Endothelial cell of umbilical vein (primary cell): ENCODE measurements around the gene HP1BP3. TPM values are rescaled to one million over a fixed set of nuclear protein-coding genes. Genes with fewer than 3 reads are reported as not detected.

Experiments
- BruUV-seq: library from RNA; stranded (reverse); fragments of 400-500 nt; replicated peaks from 2 replicates; lab custom pipeline; 2021; lab: Mats Ljungman, UMichigan
- CTCF ChIA-PET: fragments of 300-600, 350-600 bp; sonication (Branson Sonifier 250); formaldehyde crosslinking; loops from one replicate; lab custom pipeline; 2021; ENCODE audit warnings: antibody characterized with exemption, inconsistent platforms; lab: Charles Lee
- POLR2A ChIA-PET: fragments of 300-600, 350-600 bp; sonication (Branson Sonifier 250); formaldehyde crosslinking; loops from one replicate; lab custom pipeline; 2021; ENCODE audit warnings: antibody characterized with exemption, inconsistent platforms; lab: Charles Lee
- DNase-seq: peaks from one replicate; pipeline ENCODE4 v3.0.0-alpha.2; 2011; ENCODE audit warnings: low read depth, low spot score
- FAIRE-seq: peaks from 2 replicates; lab custom pipeline; 2011; peaks lifted over from hg19 to GRCh38; lab: Jason Lieb, UNC
- H2AFZ ChIP-seq: 2 replicates; pipeline ENCODE4 v1.6.0; 2012; ENCODE audit warnings: low read depth, low read length, control low read depth, inconsistent platforms
- H3K27ac ChIP-seq: 2 replicates; pipeline ENCODE4 v1.5.1; 2011; ENCODE audit warnings: low read depth, mild to moderate bottlenecking, control low read depth, low read length, moderate library complexity; ENCODE audit not compliant: insufficient read depth
- H3K27me3 ChIP-seq, 2 experiments: 2 replicates each; pipeline versions ENCODE4 v1.6.0 to v1.6.1; 2011; ENCODE audit warnings: low read length in 2 of 2, mixed read lengths in 1 of 2; ENCODE audit not compliant: control insufficient read depth in 2 of 2, insufficient read depth in 2 of 2
- H3K36me3 ChIP-seq, 2 experiments: 2 replicates in 1 of 2; 3 replicates in 1 of 2; pipeline ENCODE4 v1.5.1; 2011; ENCODE audit warnings: low read length in 2 of 2, mild to moderate bottlenecking in 1 of 2, moderate library complexity in 1 of 2; ENCODE audit not compliant: control insufficient read depth in 2 of 2, insufficient read depth in 2 of 2; ENCODE audit errors: extremely low read depth in 1 of 2
- H3K4me1 ChIP-seq: 3 replicates; pipeline ENCODE4 v1.5.1; 2011; ENCODE audit warnings: mild to moderate bottlenecking, low read length; ENCODE audit not compliant: control insufficient read depth, insufficient read depth; ENCODE audit errors: extremely low read depth
- H3K4me2 ChIP-seq: 2 replicates; pipeline ENCODE4 v1.6.1; 2011; ENCODE audit warnings: low read length, control low read depth, mixed read lengths; ENCODE audit not compliant: insufficient read depth
- H3K4me3 ChIP-seq, 3 experiments: fragments of 200-600 bp in 1 of 3; sonication (generic), shearing (Covaris generic) in 1 of 3; replicated peaks in 1 of 3; 2 replicates each; pipeline ENCODE4 v1.5.1; 2011 to 2016; ENCODE audit warnings: control low read depth in 3 of 3, low read length in 3 of 3, mild to moderate bottlenecking in 2 of 3, inconsistent platforms in 1 of 3, low read depth in 1 of 3, moderate library complexity in 1 of 3; ENCODE audit not compliant: insufficient read depth in 1 of 3
- H3K79me2 ChIP-seq: 2 replicates; pipeline ENCODE4 v1.6.0; 2012; ENCODE audit warnings: low read length, inconsistent platforms; ENCODE audit not compliant: control insufficient read depth, insufficient read depth
- H3K9ac ChIP-seq: replicated peaks from 2 replicates; pipeline ENCODE3; 2011; ENCODE audit warnings: low read length, control low read depth; ENCODE audit not compliant: insufficient read depth; ENCODE audit errors: extremely low read depth
- H3K9me1 ChIP-seq: replicated peaks from 3 replicates; pipeline ENCODE4 v1.6.0; 2011; ENCODE audit warnings: mild to moderate bottlenecking, low read length; ENCODE audit not compliant: control insufficient read depth, insufficient read depth; ENCODE audit errors: extremely low read depth
- H3K9me3 ChIP-seq: replicated peaks from 2 replicates; pipeline ENCODE4 v1.5.1; 2012; ENCODE audit warnings: low read length, inconsistent platforms; ENCODE audit not compliant: control insufficient read depth, insufficient read depth
- H4K20me1 ChIP-seq: replicated peaks from 2 replicates; pipeline ENCODE3; 2011; ENCODE audit warnings: mild to moderate bottlenecking, low read length; ENCODE audit not compliant: control insufficient read depth, insufficient read depth; ENCODE audit errors: extremely low read depth
- EZH2 ChIP-seq: IDR thresholded peaks from 2 replicates; pipeline ENCODE4 v1.6.1; 2012; ENCODE audit warnings: borderline replicate concordance, low read depth, mild to moderate bottlenecking, moderate library complexity, low read length, inconsistent platforms; ENCODE audit not compliant: severe bottlenecking
- FOS ChIP-seq: IDR thresholded peaks from 2 replicates; pipeline ENCODE4 v1.6.1; 2011; ENCODE audit warnings: mild to moderate bottlenecking, low read length, moderate library complexity, borderline replicate concordance; ENCODE audit not compliant: insufficient read depth
- GATA2 ChIP-seq: IDR thresholded peaks from 2 replicates; pipeline ENCODE4 v1.7.0; 2011; ENCODE audit warnings: low read depth, mild to moderate bottlenecking, moderate library complexity, mixed read lengths, low read length; ENCODE audit not compliant: insufficient read length, insufficient read depth
- JUN ChIP-seq: IDR thresholded peaks from 2 replicates; pipeline ENCODE4 v1.6.1; 2011; ENCODE audit warnings: borderline replicate concordance, low read depth; ENCODE audit not compliant: insufficient read length, insufficient read depth
- MYC ChIP-seq: IDR thresholded peaks from one replicate; pipeline ENCODE4 v1.6.1; 2011; ENCODE audit warnings: mild to moderate bottlenecking, low read depth, low read length
- POLR2A ChIP-seq: IDR thresholded peaks from 2 replicates; pipeline ENCODE4 v1.6.1; 2012; ENCODE audit warnings: low read depth, mild to moderate bottlenecking, control low read depth, low read length
- POLR2AphosphoS5 ChIP-seq: IDR thresholded peaks from 2 replicates; pipeline ENCODE4 v1.6.1; 2012; ENCODE audit warnings: low read depth, mild to moderate bottlenecking, control low read depth, low read length, moderate library complexity; ENCODE audit not compliant: insufficient read depth
- dilution Hi-C: fragments of 300-500 bp; cut with MboI; formaldehyde crosslinking; loops from one replicate; pipeline ENCODE4 v1.15.0; 2019; ENCODE audit warnings: low sequenced_read_pairs; ENCODE audit not compliant: extremely low pct_ligation_motif_present
- intact Hi-C: fragments of 100-400 bp; cut with micrococcal nuclease; formaldehyde crosslinking; loops from one replicate; pipeline ENCODE4 v1.10.0; 2022
- polyA plus RNA-seq, 4 experiments: library from polyadenylated mRNA; depleted of rRNA in 3 of 4; stranded (reverse) in 3 of 4; unstranded in 1 of 4; fragments of >200 nt; gene quantifications; 2 replicates each; pipeline versions ENCODE4 v1.2.1 to v1.2.3, GENCODE V29; 2011 to 2012; ENCODE audit warnings: missing spikeins in 1 of 4
- total RNA-seq: library from RNA; stranded (reverse); gene quantifications from 2 replicates; pipeline ENCODE4 v1.2.3, GENCODE V29; 2021
- TF ChIP-seq, protein P1 (sequence below): IDR thresholded peaks from 2 replicates; pipeline ENCODE4 v1.6.1; 2011; ENCODE audit not compliant: insufficient read depth, insufficient read length
- TF ChIP-seq, protein P2 (sequence below), 2 donors: IDR thresholded peaks; 1 replicate in 1 of 2; 2 replicates in 1 of 2; pipeline ENCODE4 v1.5.1; 2011; ENCODE audit warnings: low read length in 2 of 2, mild to moderate bottlenecking in 2 of 2, moderate library complexity in 2 of 2, control low read depth in 1 of 2, inconsistent platforms in 1 of 2, low read depth in 1 of 2; ENCODE audit not compliant: insufficient read depth in 1 of 2; ENCODE audit errors: extremely low read depth in 1 of 2

Gene HP1BP3
- total and polyA plus RNA-seq, 2 donors (not counting 3 experiments of a cell fraction or from before 2014, with no cell fraction given), result 87.2 to 231 TPM

DNA sequence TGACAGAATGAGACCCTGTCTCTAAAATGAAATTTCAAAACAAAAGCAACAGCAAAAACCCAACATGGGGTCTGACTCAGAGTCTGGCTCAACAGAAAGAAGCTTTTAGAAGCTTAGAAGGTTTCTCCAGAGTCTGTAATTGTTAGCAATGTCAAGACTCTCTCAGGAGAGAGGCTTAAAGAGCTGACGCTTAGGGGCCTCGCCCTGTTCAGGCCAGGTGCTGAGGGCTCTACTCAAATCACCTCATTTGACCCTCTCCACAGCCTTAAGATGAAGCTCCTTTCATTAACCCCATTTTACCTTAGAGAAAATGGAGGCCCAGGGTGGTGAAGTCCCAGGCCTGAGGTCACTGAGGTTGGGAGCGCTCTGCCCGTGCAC, 64.0 kb downstream of the HP1BP3 start:
- no TSS peak for BruUV-seq
- CTCF ChIA-PET, result no interaction called here
- intact Hi-C loops, result no loop called here
- dilution Hi-C loops, result no loop called here
- H3K27me3 ChIP-seq, result peaks cover 0 to 4% of the 10 kb centered on the region in 2 experiments
- FAIRE-seq, result no peak
- H4K20me1 ChIP-seq, result no peaks in the 10 kb centered on the region
- no peak overlapping the region for H3K4me2 ChIP-seq
- no peak overlapping the region for H3K27ac ChIP-seq
- no peak overlapping the region for H3K4me3 ChIP-seq
- no peaks in the 10 kb centered on the region for H3K4me1 ChIP-seq
- no peaks in the 10 kb centered on the region for H3K9me3 ChIP-seq
- no peak for DNase-seq
- H3K9ac ChIP-seq, result no peak overlapping the region
- H3K79me2 ChIP-seq, result no peaks in the 10 kb centered on the region
- no peaks in the 10 kb centered on the region for H3K9me1 ChIP-seq
- no peak overlapping the region for H2AFZ ChIP-seq
- POLR2A ChIA-PET, result interaction anchor here (0.6 kb wide), 1 partner anchor 10 kb away, joined by 3 read pairs; no protein-coding TSS in a partner anchor
- no peak for TF ChIP-seq JUN
- no peak for TF ChIP-seq MYC
- TF ChIP-seq GATA2, result no peak
- no peak for TF ChIP-seq FOS
- TF ChIP-seq, protein P1, sequence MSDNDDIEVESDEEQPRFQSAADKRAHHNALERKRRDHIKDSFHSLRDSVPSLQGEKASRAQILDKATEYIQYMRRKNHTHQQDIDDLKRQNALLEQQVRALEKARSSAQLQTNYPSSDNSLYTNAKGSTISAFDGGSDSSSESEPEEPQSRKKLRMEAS, result no peak
- TF ChIP-seq POLR2A, result no peak
- no peak for TF ChIP-seq POLR2AphosphoS5
- no peak for TF ChIP-seq EZH2
- TF ChIP-seq, protein P2, sequence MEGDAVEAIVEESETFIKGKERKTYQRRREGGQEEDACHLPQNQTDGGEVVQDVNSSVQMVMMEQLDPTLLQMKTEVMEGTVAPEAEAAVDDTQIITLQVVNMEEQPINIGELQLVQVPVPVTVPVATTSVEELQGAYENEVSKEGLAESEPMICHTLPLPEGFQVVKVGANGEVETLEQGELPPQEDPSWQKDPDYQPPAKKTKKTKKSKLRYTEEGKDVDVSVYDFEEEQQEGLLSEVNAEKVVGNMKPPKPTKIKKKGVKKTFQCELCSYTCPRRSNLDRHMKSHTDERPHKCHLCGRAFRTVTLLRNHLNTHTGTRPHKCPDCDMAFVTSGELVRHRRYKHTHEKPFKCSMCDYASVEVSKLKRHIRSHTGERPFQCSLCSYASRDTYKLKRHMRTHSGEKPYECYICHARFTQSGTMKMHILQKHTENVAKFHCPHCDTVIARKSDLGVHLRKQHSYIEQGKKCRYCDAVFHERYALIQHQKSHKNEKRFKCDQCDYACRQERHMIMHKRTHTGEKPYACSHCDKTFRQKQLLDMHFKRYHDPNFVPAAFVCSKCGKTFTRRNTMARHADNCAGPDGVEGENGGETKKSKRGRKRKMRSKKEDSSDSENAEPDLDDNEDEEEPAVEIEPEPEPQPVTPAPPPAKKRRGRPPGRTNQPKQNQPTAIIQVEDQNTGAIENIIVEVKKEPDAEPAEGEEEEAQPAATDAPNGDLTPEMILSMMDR (IDR thresholded peaks at IDR 0.05; ENCODE audit: extremely low read depth in 1 of 2, insufficient read depth in 1 of 2, low read depth in 1 of 2, low read length in 2 of 2), result no peak
- no peaks in the 10 kb centered on the region for H3K36me3 ChIP-seq
